ENCODE data around the gene CDK8. TPM values are rescaled to one million over a fixed set of nuclear protein-coding genes. Genes with fewer than 3 reads are reported as not detected.

The CDK8 gene
- total RNA-seq, 2 experiments from 2014 or later = 16.8 to 22.3 TPM

- H4K20me1 ChIP-seq (ENCODE audit: insufficient read depth, low read length) = no peaks in the 10 kb centered on the region
- ChIA-PET POLR2A (no interaction called here), CTCF (ENCODE audit: unreplicated experiment) (no interaction called here)
- H3K36me3 ChIP-seq (ENCODE audit: insufficient read depth, low read length) = no peaks in the 10 kb centered on the region
- BruUV-seq (replicated peaks) = no TSS peak
- no peak overlapping the region for H3K4me3 ChIP-seq (ENCODE audit: low read depth, low read length, poor library complexity, severe bottlenecking)
- TF ChIP-seq EZH2phosphoT487 (IDR thresholded peaks at IDR 0.05; ENCODE audit: borderline replicate concordance, low read depth, low read length) (no peak), CTCF (conservative IDR thresholded peaks at IDR 0.05; ENCODE audit: low read length) (no peak)
- no peaks in the 10 kb centered on the region for H3K9me2 ChIP-seq (ENCODE audit: insufficient read depth, low read length)
- no peaks in the 10 kb centered on the region for H3K4me1 ChIP-seq (ENCODE audit: insufficient read depth, low read length, poor library complexity, severe bottlenecking)
- H3K4me2 ChIP-seq (ENCODE audit: low read length) = no peak overlapping the region
- no peaks in the 10 kb centered on the region for H3K9me3 ChIP-seq (ENCODE audit: low read length)
- intact Hi-C loops (cut with micrococcal nuclease; ENCODE audit: unreplicated experiment) = no loop called here
- H3K27ac ChIP-seq (ENCODE audit: low read depth, low read length, poor library complexity, severe bottlenecking) = no peak overlapping the region
- H2AFZ ChIP-seq (ENCODE audit: low read length) = no peak overlapping the region
- DNase-seq (ENCODE audit: low spot score) = no peak
- no peaks in the 10 kb centered on the region for H3K79me2 ChIP-seq (ENCODE audit: insufficient read depth, low read depth, low read length)
Observed at GRCh38 chr13:26229080-26229615, 24.8 kb upstream of the CDK8 start.

- no TSS peak for BruUV-seq (replicated peaks)
- TF ChIP-seq EZH2phosphoT487 (IDR thresholded peaks at IDR 0.05; ENCODE audit: borderline replicate concordance, low read depth, low read length) (no peak), CTCF (conservative IDR thresholded peaks at IDR 0.05; ENCODE audit: low read length) (no peak)
- H3K27ac ChIP-seq (ENCODE audit: low read depth, low read length, poor library complexity, severe bottlenecking) = no peak overlapping the region
- H3K36me3 ChIP-seq (ENCODE audit: insufficient read depth, low read length) = no peaks in the 10 kb centered on the region
- no peaks in the 10 kb centered on the region for H3K9me3 ChIP-seq (ENCODE audit: low read length)
- intact Hi-C loops (cut with micrococcal nuclease; ENCODE audit: unreplicated experiment) = no loop called here
- no peak for DNase-seq (ENCODE audit: low spot score)
- H3K4me3 ChIP-seq (ENCODE audit: low read depth, low read length, poor library complexity, severe bottlenecking) = no peak overlapping the region
- H3K79me2 ChIP-seq (ENCODE audit: insufficient read depth, low read depth, low read length) = no peaks in the 10 kb centered on the region
- ChIA-PET CTCF (ENCODE audit: unreplicated experiment) (no interaction called here), POLR2A (no interaction called here)
- H4K20me1 ChIP-seq (ENCODE audit: insufficient read depth, low read length) = no peaks in the 10 kb centered on the region
- H3K4me2 ChIP-seq (ENCODE audit: low read length) = no peak overlapping the region
- H3K4me1 ChIP-seq (ENCODE audit: insufficient read depth, low read length, poor library complexity, severe bottlenecking) = no peaks in the 10 kb centered on the region
- H3K9me2 ChIP-seq (ENCODE audit: insufficient read depth, low read length) = no peaks in the 10 kb centered on the region
- no peak overlapping the region for H2AFZ ChIP-seq (ENCODE audit: low read length)
Observed at GRCh38 chr13:26230703-26231102, 23.2 kb upstream of the CDK8 start.

- no peak for DNase-seq (ENCODE audit: low spot score)
- BruUV-seq (replicated peaks) = no TSS peak
- CTCF ChIA-PET (ENCODE audit: unreplicated experiment) = no interaction called here
- TF ChIP-seq CTCF (conservative IDR thresholded peaks at IDR 0.05; ENCODE audit: low read length) = no peak
- no peak for TF ChIP-seq EZH2phosphoT487 (IDR thresholded peaks at IDR 0.05; ENCODE audit: borderline replicate concordance, low read depth, low read length)
- POLR2A ChIA-PET = interaction anchor here (0.6 to 1.5 kb wide), 3 partner anchors 11 to 16 kb away, joined by 3 to 4 read pairs (median 3); partner anchors contain the start of gene RNF6
- no peak overlapping the region for H3K4me2 ChIP-seq (ENCODE audit: low read length)
- H3K79me2 ChIP-seq (ENCODE audit: insufficient read depth, low read depth, low read length) = no peaks in the 10 kb centered on the region
- H3K9me2 ChIP-seq (ENCODE audit: insufficient read depth, low read length) = no peaks in the 10 kb centered on the region
- H3K36me3 ChIP-seq (ENCODE audit: insufficient read depth, low read length) = no peaks in the 10 kb centered on the region
- no peaks in the 10 kb centered on the region for H3K4me1 ChIP-seq (ENCODE audit: insufficient read depth, low read length, poor library complexity, severe bottlenecking)
- no peaks in the 10 kb centered on the region for H4K20me1 ChIP-seq (ENCODE audit: insufficient read depth, low read length)
- H3K27ac ChIP-seq (ENCODE audit: low read depth, low read length, poor library complexity, severe bottlenecking) = no peak overlapping the region
- H3K9me3 ChIP-seq (ENCODE audit: low read length) = no peaks in the 10 kb centered on the region
- H2AFZ ChIP-seq (ENCODE audit: low read length) = no peak overlapping the region
- H3K4me3 ChIP-seq (ENCODE audit: low read depth, low read length, poor library complexity, severe bottlenecking) = no peak overlapping the region
- intact Hi-C loops (cut with micrococcal nuclease; ENCODE audit: unreplicated experiment) = no loop called here
Observed at GRCh38 chr13:26236296-26236695, 17.6 kb upstream of the CDK8 start.
